HG03045 (cell line): ENCODE data around the gene GRK6.

Experiments used
- ATAC-seq: cut with Tn5 transposase; IDR thresholded peaks from one replicate; pipeline ENCODE4 v1.9.1; 2021; ENCODE audit warnings: mild to moderate bottlenecking, moderate library complexity; ENCODE audit not compliant: unreplicated experiment

GRK6 gene

DNA sequence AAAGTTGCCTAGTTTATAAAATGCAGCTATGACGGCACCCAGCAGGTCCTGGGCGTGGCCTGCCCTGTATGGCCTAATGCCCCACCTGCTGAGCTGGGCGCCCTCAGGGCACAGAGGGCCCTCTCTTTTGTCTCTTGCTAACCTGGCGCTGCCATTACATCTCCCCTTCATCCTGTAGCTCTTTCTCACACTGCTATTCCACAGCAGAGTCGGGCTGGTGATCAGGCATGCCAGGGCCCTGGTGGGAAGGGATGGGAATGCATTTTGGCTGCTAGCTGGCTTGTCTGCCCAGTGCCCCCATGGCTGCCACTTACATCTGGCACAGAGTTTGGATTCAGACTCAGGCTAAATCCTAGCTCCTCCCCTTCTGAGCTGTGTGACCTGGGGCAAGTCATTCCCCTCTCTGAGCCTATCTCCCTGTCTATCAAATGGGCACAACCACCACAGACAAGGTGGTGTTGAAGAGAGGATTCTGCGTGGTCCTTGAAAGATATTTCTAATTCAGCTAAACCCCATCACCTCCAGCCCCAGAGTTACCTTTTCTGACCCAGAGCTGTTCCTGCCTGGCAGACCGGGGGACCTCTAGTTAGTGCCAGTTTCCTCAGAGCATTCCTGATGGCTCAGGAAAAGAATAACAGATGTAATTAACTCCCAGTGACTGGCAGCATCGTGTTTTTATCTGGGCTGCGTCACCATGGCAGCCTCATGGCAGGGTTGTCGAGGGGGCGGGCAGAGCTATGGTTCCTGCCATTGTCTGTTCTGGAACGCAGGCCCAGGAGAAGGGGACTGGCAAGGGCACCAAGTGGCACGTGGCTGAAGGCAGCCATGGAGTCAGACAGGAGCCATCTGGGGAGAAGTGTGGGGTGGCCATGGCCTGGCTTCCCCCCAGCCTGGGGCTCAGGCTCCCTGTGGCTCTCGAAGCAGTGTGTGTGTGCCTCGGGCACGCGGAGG is 26.5 kb downstream of the GRK6 start:
- ATAC-seq: no peak

DNA sequence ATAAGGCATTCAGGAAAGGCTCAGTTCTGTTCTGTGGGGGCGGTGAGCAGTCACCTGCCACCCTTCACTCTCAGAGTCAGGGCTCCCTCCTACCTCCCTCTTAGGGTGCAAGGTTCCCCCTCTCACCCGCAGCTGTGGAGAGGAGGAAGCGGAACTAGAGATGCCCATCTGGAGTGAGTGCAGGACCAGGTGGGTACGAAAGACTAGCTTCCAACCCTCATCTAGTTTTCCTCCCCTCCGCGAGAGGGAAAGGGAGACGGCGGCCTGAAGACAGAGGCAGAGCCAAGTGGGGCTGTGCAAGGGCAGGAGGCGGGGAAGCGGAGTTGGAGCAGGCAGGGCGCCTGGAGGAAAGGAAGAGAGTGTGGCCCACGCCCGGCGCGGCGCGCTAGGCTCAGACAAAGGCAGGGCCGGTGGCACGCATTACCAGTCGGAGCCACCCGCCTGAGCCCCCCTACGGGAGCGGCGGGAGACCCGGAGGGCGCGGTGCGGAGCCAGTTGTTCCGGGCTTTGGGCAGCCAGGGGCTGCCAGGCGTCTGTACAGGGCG is 27.4 kb downstream of the GRK6 start:
- ATAC-seq: peak; percentile 2

DNA sequence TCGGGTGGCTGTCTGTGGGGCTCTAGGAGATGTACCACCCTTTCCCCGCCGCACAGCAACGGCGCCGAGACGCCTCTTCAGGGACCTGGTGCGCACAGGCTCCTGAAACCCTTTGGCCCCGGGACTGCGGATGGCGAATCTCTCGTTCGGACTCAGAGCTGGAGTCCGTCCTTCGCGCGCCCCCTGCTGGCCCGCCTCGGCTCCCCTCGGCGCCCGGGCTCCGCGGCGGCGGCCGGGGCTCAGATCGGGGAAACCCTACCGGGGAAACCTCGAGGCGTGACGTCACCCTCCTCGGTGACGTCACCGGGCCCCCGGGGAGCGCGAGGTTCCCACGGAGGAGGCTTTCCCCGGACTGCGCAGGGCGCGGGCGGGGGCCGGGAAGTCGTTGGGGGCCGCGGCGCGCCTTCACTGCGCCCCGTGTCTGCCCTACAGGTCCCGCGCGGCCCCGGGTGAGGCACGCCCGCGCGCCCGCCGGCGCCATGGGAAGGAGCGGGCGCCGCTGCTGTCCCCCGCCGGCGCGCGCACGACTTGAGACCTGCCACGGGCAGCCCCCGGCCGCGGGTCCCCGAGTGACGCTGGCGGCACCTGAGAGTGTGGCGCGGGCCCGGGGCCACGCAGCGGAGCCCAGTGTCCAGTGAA is 28.0 kb downstream of the GRK6 start:
- peak; percentile 48 for ATAC-seq

DNA sequence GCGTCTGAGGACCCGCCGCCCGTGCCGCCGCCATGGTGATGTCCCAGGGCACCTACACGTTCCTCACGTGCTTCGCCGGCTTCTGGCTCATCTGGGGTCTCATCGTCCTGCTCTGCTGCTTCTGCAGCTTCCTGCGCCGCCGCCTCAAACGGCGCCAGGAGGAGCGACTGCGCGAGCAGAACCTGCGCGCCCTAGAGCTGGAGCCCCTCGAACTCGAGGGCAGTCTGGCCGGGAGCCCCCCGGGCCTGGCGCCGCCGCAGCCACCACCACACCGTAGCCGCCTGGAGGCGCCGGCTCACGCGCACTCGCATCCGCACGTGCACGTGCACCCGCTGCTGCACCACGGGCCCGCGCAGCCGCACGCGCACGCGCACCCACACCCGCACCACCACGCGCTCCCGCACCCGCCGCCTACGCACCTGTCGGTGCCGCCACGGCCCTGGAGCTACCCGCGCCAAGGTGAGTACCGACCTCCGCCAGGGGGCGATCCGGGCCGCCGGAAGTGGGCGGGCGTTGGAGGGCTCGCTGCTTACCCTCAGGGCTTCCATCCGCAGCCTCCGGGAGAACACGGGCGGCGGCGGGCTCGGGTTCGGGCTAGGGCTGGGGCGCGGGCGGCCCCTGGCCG is 28.7 kb downstream of the GRK6 start:
- ATAC-seq: peak; percentile 52

DNA sequence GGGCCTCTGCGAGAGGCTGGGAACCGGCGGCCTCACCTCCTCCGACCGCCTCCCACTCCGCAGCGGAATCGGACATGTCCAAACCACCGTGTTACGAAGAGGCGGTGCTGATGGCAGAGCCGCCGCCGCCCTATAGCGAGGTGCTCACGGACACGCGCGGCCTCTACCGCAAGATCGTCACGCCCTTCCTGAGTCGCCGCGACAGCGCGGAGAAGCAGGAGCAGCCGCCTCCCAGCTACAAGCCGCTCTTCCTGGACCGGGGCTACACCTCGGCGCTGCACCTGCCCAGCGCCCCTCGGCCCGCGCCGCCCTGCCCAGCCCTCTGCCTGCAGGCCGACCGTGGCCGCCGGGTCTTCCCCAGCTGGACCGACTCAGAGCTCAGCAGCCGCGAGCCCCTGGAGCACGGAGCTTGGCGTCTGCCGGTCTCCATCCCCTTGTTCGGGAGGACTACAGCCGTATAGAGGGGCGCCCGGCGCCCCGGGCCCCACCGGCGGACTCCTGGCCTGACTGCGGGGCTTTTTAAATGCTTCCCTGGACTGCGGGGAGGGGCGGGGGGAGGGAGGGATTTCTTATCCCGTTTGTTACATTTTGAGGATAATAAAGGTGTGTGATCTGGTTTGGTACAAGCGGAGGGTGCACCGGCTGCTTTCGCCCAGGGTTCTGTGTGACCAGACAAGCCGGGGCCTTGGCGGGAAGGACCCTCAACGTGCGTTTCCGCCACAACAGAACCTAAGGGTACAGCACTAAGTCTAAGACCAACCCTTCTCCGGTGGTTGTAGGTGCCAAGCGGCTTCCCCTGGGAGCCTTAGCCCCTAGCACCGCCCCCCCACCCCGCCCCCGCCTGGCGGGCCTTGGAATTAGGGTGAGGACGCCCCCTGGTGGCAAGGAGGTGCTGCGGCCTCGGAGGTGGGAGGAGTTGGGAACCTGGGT is 29.4 kb downstream of the GRK6 start:
- ATAC-seq: peak; percentile 17

DNA sequence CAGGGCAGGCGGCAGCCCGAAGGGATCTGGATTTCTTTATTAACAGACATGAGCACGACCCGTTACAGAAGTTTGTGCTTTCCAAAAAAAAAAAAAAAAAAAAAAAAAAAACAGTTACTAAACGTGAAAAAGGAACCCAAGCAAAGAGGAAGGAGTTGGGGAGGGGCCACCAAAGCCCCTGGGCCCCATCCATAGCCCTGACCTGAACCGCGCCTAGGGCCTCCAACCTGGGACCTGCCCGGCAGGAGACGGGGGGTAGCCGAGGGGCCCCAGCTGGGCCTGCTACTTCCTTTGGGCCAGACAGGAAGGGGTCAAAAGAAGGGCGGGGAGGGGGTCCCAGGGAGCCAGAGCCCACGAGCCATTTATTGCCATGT is 30.1 kb downstream of the GRK6 start:
- no peak for ATAC-seq

DNA sequence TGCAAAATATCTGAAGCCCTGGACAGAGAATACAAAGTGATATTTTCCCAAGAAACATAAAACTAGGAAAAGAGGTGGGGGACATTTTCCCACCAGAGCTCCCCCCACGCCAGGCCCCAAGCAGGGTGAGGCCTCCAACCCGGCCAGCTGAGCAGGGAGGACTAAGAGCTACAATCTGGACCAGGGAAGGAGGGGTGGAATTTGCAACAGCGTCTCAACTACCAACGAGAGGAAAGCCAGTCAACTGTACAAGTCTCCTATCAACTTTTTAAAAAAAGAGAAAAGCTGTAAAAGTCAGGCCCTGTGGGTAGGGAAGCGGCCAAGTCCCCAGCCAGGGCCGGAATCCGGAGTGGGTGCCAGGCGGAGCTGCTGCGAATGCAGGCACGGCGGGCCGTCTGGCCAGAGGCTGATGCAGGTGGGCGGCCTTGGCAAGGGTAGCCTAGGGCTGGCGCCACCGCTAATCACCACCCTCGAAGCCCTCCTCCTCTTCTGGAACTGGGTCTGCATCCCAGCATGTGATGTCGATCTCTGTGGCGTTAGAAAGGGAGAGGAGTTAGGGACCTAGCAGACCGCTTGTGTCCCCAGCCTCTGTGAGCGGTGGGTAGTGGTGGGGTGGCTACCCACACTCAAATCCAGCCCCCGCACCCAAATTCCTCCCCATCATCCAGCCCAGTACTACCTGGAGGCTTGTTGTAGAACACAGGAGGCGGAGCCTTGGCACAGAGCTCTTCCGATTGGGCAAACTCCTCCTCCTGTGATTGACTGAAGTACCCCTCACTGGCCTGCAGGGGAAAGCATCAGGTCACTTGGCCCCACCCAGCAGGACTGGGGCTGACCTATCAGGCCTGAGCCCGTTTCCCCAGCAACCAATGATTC is 30.7 kb downstream of the GRK6 start:
- peak; percentile 27 for ATAC-seq

DNA sequence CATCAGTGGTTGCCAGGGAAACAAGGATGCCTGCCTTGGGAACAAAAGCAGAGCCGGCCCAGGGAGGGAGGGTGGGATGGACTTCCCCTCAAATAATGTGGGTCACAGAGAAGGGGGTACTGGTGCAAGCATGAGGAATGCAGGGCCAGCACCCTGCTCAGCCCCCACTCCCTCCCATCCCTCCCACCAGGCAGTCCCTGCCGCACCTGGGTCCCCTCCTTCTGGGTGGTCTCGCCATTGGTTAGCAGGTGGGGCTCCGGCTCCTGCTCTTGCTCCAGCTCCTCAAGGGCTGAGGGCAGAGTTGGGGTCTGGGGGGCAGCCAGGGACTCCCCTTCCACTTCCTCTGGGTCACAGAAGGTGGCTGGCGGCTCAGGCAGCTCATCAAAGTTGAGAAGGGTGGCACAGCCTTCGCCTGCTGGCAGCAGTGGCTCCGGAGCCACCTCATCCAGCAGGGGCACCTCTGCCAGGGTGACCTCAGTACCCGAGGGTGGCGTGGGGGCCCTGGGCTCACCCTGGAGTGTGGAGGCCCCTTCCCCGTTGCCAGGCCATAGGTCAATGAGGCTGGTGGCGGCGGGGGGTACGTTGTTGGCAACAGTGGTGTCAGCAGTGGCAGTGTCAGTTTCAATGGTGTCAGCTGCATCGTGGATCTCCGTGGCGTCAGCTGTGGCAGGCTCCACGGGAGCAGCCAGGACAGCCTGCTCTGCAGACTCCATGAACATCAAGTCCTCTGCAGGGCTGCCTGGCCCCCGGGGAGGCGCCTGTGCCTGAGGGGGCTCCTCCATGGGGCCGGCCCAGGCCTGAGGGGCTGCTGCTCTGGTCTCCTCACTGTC is 31.6 kb downstream of the GRK6 start:
- ATAC-seq: no peak

DNA sequence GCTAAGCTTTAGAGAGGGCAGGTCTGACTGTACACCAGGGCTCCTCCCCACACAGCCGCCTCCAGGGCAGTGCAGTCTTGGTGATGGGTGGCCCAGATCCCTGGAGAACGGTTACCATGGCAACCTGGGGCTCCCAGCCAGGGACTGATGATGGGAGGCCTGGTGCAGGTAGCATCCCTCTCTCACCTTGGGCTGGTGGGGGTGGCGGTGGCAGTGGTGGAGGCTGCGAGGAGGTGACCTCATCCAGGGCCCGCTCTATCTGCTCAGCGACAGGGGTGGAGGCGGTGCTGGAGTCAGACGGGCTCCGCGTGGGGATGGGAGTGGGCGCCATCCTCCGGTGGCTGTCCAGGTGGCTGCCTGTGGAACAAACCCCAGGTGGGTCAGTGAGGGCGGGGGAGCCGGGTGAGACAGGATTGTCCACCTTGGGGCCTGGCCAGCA is 32.5 kb downstream of the GRK6 start:
- no peak for ATAC-seq

DNA sequence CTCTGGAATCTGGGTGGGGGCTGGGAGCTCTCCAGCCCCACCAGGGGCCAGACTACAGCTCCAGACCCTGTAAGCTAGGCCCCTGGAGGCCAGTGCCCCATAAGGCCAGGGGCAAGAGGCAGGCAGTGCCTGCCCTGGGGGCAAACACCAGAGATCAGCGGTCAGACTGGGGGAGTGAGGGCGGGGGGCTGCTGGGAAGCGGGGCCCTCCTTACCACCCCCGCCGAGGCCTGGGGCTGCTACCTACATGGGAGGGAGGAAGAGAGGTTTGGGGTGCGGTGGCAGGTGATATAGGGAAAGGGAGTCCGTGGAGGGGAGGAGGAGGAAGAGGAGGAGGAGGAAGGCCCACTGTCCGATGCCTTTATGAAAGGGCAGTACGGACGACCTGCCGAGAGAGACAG is 32.9 kb downstream of the GRK6 start:
- ATAC-seq: no peak

DNA sequence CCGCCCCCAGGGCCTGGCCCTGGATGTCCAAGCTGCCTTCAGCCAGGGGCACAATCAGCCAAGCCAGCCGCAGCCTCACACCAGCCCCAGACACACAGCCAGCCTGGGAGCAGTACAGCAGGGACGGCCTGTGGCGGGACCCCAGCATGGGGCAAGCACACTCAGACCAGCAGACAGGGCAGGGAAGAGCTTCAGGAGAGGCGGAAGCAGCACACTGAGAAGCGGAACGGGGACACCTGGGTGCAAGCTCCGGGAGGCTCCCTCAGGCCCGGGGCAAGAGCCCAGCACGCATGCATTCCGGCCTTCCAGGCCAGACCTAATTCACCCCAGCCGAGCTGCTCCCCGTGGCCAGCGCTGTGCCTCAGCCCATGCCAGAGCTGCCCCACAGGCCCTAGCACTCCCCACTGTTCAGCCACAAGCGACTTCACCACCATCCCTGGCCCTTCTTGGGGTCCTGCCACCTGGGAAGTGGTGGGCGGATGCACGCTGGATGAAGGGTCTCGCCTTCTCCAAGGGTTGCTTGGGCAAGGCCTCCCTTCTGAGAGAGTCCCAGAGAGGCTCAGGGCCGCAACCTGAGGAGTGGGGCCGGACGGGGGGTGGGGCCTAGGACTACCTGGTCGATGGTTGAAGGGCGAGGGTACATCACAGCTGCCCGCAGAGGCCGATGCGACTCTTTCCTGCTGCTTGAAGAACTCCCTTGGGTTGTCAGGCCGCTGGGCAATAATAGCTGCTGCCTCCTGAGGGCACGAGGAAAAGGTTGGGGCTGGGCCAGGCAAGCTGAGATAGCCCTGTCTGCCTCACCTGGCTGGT is 33.5 kb downstream of the GRK6 start:
- ATAC-seq: no peak

DNA sequence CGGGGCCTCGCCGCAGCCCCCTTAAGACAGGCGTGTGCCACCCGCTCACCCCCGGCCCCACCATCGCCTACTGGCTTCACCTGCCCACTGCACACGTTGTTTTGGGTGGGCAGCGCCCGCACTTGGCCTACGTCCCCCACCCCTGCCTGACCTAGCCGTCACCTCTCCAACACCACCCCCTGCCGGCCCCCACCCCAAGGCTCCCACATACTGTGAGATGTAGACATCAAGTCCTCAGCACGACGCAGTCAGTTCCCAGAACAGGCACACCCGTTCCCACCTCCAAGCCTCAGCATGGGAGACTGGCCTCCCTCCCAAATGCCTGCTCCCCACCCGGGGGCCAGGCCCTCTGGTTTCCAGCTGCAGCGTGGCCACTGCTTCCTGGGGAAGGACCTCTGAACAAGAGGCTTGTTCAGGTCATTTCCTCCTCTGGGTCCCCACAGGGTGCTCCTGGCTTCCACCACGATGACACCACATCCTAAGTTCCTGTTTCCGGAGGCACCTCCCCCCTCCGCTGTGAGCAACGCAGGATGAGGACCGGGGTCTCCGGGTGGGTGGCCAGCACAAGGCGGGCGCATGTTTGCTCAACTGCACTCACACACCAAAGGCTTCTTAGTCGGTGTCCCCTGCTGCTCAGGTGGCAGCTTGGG is 35.7 kb downstream of the GRK6 start:
- ATAC-seq: no peak

DNA sequence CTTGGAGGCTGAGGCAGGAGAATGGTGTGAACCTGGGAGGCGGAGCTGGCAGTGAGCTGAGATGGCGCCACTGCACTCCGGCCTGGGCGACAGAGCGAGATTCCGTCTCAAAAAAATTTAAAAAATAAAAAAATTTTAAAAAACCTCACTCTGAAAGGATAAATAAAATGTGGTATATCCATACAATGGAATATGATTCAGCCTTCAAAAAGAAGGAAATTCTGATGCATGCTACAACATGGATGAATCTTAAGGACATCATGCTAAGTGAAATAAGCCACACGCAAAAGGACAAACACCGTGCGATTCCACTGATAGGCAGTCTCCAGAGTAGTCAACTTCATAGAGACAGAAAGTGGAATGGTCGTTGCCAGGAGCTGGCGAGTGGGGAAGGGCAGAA is 38.6 kb downstream of the GRK6 start:
- no peak for ATAC-seq

DNA sequence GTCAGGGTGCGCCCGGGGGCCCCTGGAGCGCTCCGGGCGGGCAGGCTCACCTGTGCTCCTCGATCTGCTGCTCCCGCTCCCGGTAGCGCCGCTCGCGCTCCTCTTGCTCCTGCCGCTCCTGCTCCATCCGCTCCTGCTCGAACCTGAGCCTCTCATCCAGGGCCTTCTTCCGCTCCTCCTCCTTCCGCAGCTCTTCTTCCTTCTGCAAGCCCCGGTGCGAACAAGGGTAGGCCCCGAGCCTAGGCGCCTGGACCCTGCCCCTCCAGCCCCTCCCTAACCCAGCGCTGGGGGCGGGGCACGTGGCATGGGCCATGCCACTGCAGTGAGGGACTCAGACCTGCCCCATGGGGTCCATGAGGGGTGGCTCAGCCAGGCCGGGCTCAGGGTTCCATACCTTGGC is 40.4 kb downstream of the GRK6 start:
- ATAC-seq: no peak

DNA sequence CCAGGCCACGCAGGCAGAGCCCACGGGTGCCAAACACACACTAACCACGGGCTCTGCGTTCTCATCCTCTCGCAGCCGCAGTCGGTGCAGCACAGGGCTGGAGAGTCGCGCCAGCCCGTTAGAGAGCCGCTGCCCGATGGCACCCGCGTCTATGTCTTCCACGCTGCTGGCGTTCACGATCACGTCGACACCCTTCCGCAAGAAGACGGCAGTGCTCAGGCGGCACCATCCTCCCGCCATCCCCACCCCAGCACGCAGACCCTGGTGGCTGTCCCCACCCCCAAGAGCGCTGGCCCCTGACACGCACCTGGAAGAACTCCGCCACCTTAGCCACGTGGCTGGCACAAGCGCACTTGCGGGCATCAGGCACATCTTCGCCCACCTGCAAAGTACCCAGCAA is 41.0 kb downstream of the GRK6 start:
- ATAC-seq: no peak

DNA sequence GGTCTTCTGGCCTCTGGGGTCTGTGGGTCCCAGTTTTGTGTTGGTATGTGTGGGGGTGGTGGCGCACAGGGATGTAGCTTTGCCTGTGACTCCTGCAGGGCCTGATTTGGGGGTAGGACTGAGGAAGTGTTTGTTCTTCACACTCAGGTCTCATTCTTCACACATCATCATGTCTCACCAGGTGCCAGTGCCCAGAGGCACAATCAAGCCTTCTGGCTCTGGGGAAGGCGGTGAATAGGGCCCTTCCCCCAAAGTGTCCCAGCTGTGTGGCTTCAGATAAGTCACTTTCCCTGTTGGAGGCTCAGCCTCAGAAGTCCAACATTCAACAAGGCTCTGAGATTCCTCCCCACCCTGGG is 41.8 kb downstream of the GRK6 start:
- no peak for ATAC-seq
